A549 (cell line): ENCODE measurements around the gene FAH. TPM values are rescaled to one million over a fixed set of nuclear protein-coding genes. Genes with fewer than 3 reads are reported as not detected.
A peak's percentile ranks its signal among the peaks of the same experiment; 100 is the strongest.
"Not testable (repeated sequence)": the region's sequence is repeated elsewhere in the genome, so short reads cannot be mapped to it uniquely, and the experiment has no call there.

Source experiments
- ATAC-seq, 2 experiments: fragments of 200-7000 bp in 1 of 2; fragments of >200 bp in 1 of 2; cut with Nextera tagmentation in 1 of 2; cut with Tn5 transposase in 1 of 2; 3 replicates each; pipeline versions ENCODE4 v1.8.0 to v1.9.1; 2018 to 2020; ENCODE audit warnings: mild to moderate bottlenecking in 1 of 2, moderate library complexity in 1 of 2
- CTCF ChIA-PET: fragments of 300-600 bp; sonication (Branson Sonifier 250); formaldehyde crosslinking; extraction: SDS; loops from one replicate; lab custom pipeline; 2021; ENCODE audit warnings: antibody characterized with exemption, inconsistent platforms; lab: Yijun Ruan, JAX
- POLR2A ChIA-PET: fragments of 350-600 bp; formaldehyde crosslinking; extraction: SDS; loops from one replicate; lab custom pipeline; 2021; ENCODE audit warnings: antibody characterized with exemption, inconsistent platforms; lab: Yijun Ruan, JAX
- DNase-seq, 2 experiments: peaks; one replicate each; pipeline versions ENCODE4 v3.0.0 to v3.0.0-alpha.2; 2011 to 2016; ENCODE audit warnings: low read depth in 1 of 2, low spot score in 1 of 2
- FAIRE-seq: peaks from 2 replicates; lab custom pipeline; 2011; peaks lifted over from hg19 to GRCh38; lab: Jason Lieb, UNC
- H3K27ac ChIP-seq, 2 experiments: fragments of >200 bp; sonication (Bioruptor Twin); formaldehyde crosslinking; 3 replicates each; pipeline ENCODE4 v1.5.1; 2016 to 2017
- H3K4me1 ChIP-seq: fragments of >200 bp; sonication (Bioruptor Twin); formaldehyde crosslinking; 3 replicates; pipeline ENCODE4 v1.6.1; 2016
- H3K4me2 ChIP-seq: fragments of >200 bp; sonication (Bioruptor Twin); formaldehyde crosslinking; 3 replicates; pipeline ENCODE4 v1.6.1; 2016
- H3K4me3 ChIP-seq: fragments of >200 bp; sonication (Bioruptor Twin); formaldehyde crosslinking; 3 replicates; pipeline ENCODE4 v1.5.1; 2016
- H3K9me3 ChIP-seq: fragments of >200 bp; sonication (Bioruptor Twin); formaldehyde crosslinking; 3 replicates; pipeline ENCODE4 v1.6.1; 2016
- CBX2 ChIP-seq: fragments of 200-600 bp; sonication (generic); IDR thresholded peaks from 2 replicates; pipeline ENCODE4 v1.6.1; 2016; ENCODE audit warnings: low read depth, mild to moderate bottlenecking, borderline replicate concordance
- CEBPB ChIP-seq, 2 experiments: fragments of >200 bp in 1 of 2; sonication (Bioruptor Twin) in 1 of 2; formaldehyde crosslinking in 1 of 2; IDR thresholded peaks; 2 replicates each; pipeline ENCODE4 v1.6.1; 2012 to 2016
- EHMT2 ChIP-seq: fragments of 200-600 bp; sonication (generic); IDR thresholded peaks from 2 replicates; pipeline ENCODE4 v1.6.1; 2016; ENCODE audit warnings: antibody characterized with exemption, low read depth, mild to moderate bottlenecking, moderate library complexity
- FOSB ChIP-seq: fragments of 250-450 bp; sonication (Bioruptor Pico); IDR thresholded peaks from 2 replicates; pipeline ENCODE4 v1.5.0; 2020; ENCODE audit warnings: mild to moderate bottlenecking, moderate library complexity
- FOSL2 ChIP-seq, 2 experiments: fragments of 450-650 bp in 1 of 2; fragments of >200 bp in 1 of 2; sonication (Bioruptor Twin) in 1 of 2; formaldehyde crosslinking; IDR thresholded peaks; 2 replicates each; pipeline versions ENCODE4 v1.5.0 to v1.6.1; 2016 to 2020; ENCODE audit warnings: mild to moderate bottlenecking in 1 of 2, moderate library complexity in 1 of 2
- GATA3 ChIP-seq: IDR thresholded peaks from 2 replicates; pipeline ENCODE4 v1.6.1; 2012; ENCODE audit warnings: borderline replicate concordance
- HDAC2 ChIP-seq: fragments of 200-600 bp; sonication (generic); IDR thresholded peaks from 2 replicates; pipeline ENCODE4 v1.6.1; 2016
- HOXB5 ChIP-seq: fragments of 250-450 bp; sonication (Bioruptor Pico); IDR thresholded peaks from 2 replicates; pipeline ENCODE4 v1.5.0; 2020; ENCODE audit warnings: mild to moderate bottlenecking, moderate library complexity
- JUNB ChIP-seq: fragments of >200 bp; sonication (Bioruptor Twin); formaldehyde crosslinking; IDR thresholded peaks from 2 replicates; pipeline ENCODE4 v1.6.1; 2016
- KDM1A ChIP-seq: fragments of 200-600 bp; sonication (generic); IDR thresholded peaks from 2 replicates; pipeline ENCODE4 v1.6.1; 2016; ENCODE audit warnings: low read depth, mild to moderate bottlenecking
- KDM5A ChIP-seq: fragments of 200-600 bp; sonication (generic); IDR thresholded peaks from 2 replicates; pipeline ENCODE4 v1.6.1; 2016; ENCODE audit warnings: antibody characterized with exemption, mild to moderate bottlenecking
- MAFK ChIP-seq: fragments of 450-650 bp; IDR thresholded peaks from 2 replicates; pipeline ENCODE4 v1.6.1; 2014; ENCODE audit not compliant: partially characterized antibody
- MYC ChIP-seq: IDR thresholded peaks from 2 replicates; pipeline ENCODE4 v1.6.1; 2012; ENCODE audit warnings: mild to moderate bottlenecking, inconsistent platforms, low read length, improper control_type of control experiment, borderline replicate concordance
- POLR2A ChIP-seq: IDR thresholded peaks from 2 replicates; pipeline ENCODE4 v1.6.1; 2012; ENCODE audit warnings: mild to moderate bottlenecking, low read length
- POLR2AphosphoS2 ChIP-seq: conservative IDR thresholded peaks from 2 replicates; pipeline ENCODE4 v1.6.1; 2012; ENCODE audit warnings: low read length, improper control_type of control experiment, inconsistent platforms
- RAD21 ChIP-seq, 2 experiments: fragments of >200 bp in 1 of 2; sonication (Bioruptor Twin) in 1 of 2; formaldehyde crosslinking in 1 of 2; IDR thresholded peaks in 1 of 2; conservative IDR thresholded peaks in 1 of 2; 2 replicates in 1 of 2; 3 replicates in 1 of 2; pipeline ENCODE4 v1.6.1; 2012 to 2018; ENCODE audit warnings: inconsistent platforms in 1 of 2
- SREBF2 ChIP-seq: fragments of 450-650 bp; IDR thresholded peaks from 2 replicates; pipeline ENCODE4 v1.6.1; 2014; ENCODE audit warnings: mild to moderate bottlenecking, moderate library complexity
- TFCP2L1 ChIP-seq: fragments of 250-450 bp; sonication (Bioruptor Pico); IDR thresholded peaks from 2 replicates; pipeline ENCODE4 v1.5.0; 2021; ENCODE audit warnings: mild to moderate bottlenecking
- ZFP36 ChIP-seq: fragments of 450-650 bp; IDR thresholded peaks from 2 replicates; pipeline ENCODE4 v1.6.1; 2014; ENCODE audit warnings: borderline replicate concordance; ENCODE audit not compliant: partially characterized antibody
- WGBS: methylation state at CpG from one replicate; pipeline ENCODE4 v1.1.6; 2017; ENCODE audit errors: missing lambda C conversion rate; 5-methylcytosine and 5-hydroxymethylcytosine counted together
- polyA plus RNA-seq, 4 experiments: library from polyadenylated mRNA; depleted of rRNA in 3 of 4; stranded (reverse); fragments of >200 nt; fragmentation: RNase III in 1 of 4; extraction: RNeasy Plus Mini Kit Qiagen cat#74134 plus additional on column Dnase treatment in 1 of 4; gene quantifications; 2 replicates in 3 of 4; 3 replicates in 1 of 4; pipeline ENCODE4 v1.2.3, GENCODE V29; 2011 to 2017
- TF ChIP-seq, protein P1 (sequence below): fragments of >200 bp; sonication (Bioruptor Twin); formaldehyde crosslinking; IDR thresholded peaks from 3 replicates; pipeline ENCODE4 v1.6.1; 2016
- TF ChIP-seq, protein P2 (sequence below): fragments of 250-450 bp; sonication (Bioruptor Pico); IDR thresholded peaks from 2 replicates; pipeline ENCODE4 v1.5.0; 2021; ENCODE audit warnings: mild to moderate bottlenecking, moderate library complexity, borderline replicate concordance

The FAH gene
- polyA plus RNA-seq, 2 of the 4 experiments (the other 2 are of a cell fraction): 27.3 to 31.9 TPM

GRCh38 chr15:80155001-80155377, 2.2 kb downstream of the FAH start:
- WGBS: 88% methylated on average over 5 of the region's 5 CpGs

DNA sequence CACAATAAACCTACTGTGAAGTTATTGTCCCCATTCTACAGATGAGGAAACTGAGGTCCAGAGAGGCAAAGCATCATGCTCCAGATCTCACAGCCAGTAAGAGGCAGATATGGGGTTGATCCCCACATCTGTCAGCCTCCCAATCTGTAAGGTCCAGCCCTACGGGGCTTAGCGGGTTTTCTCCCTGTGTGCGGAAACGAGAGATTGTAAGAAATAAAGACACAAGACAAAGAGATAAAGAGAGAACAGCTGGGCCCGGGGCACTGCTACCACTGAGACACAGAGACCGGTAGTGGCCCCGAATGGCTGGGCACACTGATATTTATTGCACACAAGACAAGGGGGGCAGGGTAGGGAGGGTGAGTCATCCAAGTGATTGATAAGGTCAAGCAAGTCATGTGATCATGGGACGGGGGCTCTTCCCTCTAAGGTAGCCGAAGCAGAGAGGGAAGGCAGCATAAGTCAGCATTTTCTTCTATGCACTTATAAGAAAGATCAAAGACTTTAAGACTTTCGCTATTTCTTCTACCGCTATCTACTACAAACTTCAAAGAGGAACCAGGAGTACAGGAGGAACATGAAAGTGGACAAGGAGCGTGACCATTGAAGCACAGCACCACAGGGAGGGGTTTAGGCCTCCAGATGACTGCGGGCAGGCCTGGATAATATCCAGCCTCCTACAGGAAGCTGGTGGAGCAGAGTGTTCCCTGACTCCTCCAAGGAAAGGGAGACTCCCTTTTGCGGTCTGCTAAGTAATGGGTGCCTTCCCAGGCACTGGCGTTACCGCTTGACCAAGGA, 2.8 kb downstream of the FAH start:
- TF ChIP-seq KDM1A (peak; percentile 67; the same call in 1 of the 2 replicates), FOSL2 (CRISPR knock-in tag; IDR thresholded peaks at IDR 0.05) (peak; percentile 53)
- DNase-seq; H3K4me3 ChIP-seq; H3K9me3 ChIP-seq; ATAC-seq; H3K4me2 ChIP-seq; POLR2A ChIA-PET; FAIRE-seq; H3K27ac ChIP-seq; TF ChIP-seq FOSL2 (IDR thresholded peaks at IDR 0.05): not testable (repeated sequence)
- H3K4me1 ChIP-seq: peaks cover 20% of the 10 kb centered on the region
- 85% methylated on average over 16 of the region's 16 CpGs for WGBS
- CTCF ChIA-PET: interaction anchor here (1.3 kb wide), 1 partner anchor 14 kb away, joined by 3 read pairs; no protein-coding TSS in a partner anchor

More at GRCh38 chr15:80155001-80155377, 2.2 kb downstream of the FAH start:
- TF ChIP-seq GATA3: no peak
- TF ChIP-seq CEBPB (IDR thresholded peaks at IDR 0.05): no peak
- TF ChIP-seq HDAC2: no peak
- TF ChIP-seq MYC: no peak
- no peak for TF ChIP-seq FOSB (CRISPR knock-in tag)
- no peak for TF ChIP-seq TFCP2L1 (CRISPR knock-in tag)
- no peak for TF ChIP-seq POLR2AphosphoS2
- TF ChIP-seq, protein P1, sequence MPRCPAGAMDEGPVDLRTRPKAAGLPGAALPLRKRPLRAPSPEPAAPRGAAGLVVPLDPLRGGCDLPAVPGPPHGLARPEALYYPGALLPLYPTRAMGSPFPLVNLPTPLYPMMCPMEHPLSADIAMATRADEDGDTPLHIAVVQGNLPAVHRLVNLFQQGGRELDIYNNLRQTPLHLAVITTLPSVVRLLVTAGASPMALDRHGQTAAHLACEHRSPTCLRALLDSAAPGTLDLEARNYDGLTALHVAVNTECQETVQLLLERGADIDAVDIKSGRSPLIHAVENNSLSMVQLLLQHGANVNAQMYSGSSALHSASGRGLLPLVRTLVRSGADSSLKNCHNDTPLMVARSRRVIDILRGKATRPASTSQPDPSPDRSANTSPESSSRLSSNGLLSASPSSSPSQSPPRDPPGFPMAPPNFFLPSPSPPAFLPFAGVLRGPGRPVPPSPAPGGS: no peak
- no peak for TF ChIP-seq MAFK
- TF ChIP-seq JUNB: no peak
- no peak for TF ChIP-seq EHMT2
- no peak for TF ChIP-seq SREBF2
- TF ChIP-seq CBX2: no peak
- no peak for TF ChIP-seq RAD21 (conservative IDR thresholded peaks at IDR 0.05 in 1 of 2, IDR thresholded peaks at IDR 0.05 in 1 of 2)
- no peak for TF ChIP-seq HOXB5
- no peak for TF ChIP-seq ZFP36
- TF ChIP-seq KDM5A: no peak
- no peak for TF ChIP-seq POLR2A
- TF ChIP-seq, protein P2, sequence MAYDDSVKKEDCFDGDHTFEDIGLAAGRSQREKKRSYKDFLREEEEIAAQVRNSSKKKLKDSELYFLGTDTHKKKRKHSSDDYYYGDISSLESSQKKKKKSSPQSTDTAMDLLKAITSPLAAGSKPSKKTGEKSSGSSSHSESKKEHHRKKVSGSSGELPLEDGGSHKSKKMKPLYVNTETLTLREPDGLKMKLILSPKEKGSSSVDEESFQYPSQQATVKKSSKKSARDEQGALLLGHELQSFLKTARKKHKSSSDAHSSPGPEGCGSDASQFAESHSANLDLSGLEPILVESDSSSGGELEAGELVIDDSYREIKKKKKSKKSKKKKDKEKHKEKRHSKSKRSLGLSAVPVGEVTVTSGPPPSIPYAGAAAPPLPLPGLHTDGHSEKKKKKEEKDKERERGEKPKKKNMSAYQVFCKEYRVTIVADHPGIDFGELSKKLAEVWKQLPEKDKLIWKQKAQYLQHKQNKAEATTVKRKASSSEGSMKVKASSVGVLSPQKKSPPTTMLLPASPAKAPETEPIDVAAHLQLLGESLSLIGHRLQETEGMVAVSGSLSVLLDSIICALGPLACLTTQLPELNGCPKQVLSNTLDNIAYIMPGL (CRISPR knock-in tag): no peak
- Histone ChIP-seq H3K27ac (no peak overlapping the region), H3K4me1 (peaks cover 14% of the 10 kb centered on the region), H3K4me2 (no peak overlapping the region), H3K4me3 (no peak overlapping the region), H3K9me3 (no peaks in the 10 kb centered on the region)
- POLR2A ChIA-PET: no interaction called here
- DNase-seq (no peak), ATAC-seq (no peak), FAIRE-seq (no peak)
- CTCF ChIA-PET: no interaction called here
